Activated naive CD4-positive, alpha-beta T cell treated with anti-CD3 and anti-CD28 coated beads, Interleukin-2, amount 50 U/mL, for 72 hours (primary cell): ENCODE results near the gene F3. TPM values are rescaled to one million over a fixed set of nuclear protein-coding genes. Genes with fewer than 3 reads are reported as not detected.
"Not testable (repeated sequence)": the region's sequence is repeated elsewhere in the genome, so short reads cannot be mapped to it uniquely, and the experiment has no call there.

Source experiments
- ATAC-seq, 2 donors: fragments of 150-1000 bp; cut with Tn5 transposase; 2 replicates each; pipeline ENCODE4 v1.10.0; 2021; ENCODE audit warnings: mild to moderate bottlenecking in 2 of 2, moderate library complexity in 2 of 2
- DNase-seq, 2 donors: peaks; one replicate each; pipeline ENCODE4 v3.0.0; 2021 to 2022; ENCODE audit warnings: low spot score in 2 of 2
- H3K27ac Mint-ChIP-seq, 2 donors: one replicate each; pipeline ENCODE4 v1.8.0; 2022; ENCODE audit warnings: mild to moderate bottlenecking in 2 of 2, mixed read lengths in 2 of 2
- H3K36me3 Mint-ChIP-seq, 2 donors: one replicate each; pipeline ENCODE4 v1.8.0; 2022; ENCODE audit warnings: mixed read lengths in 2 of 2
- H3K9me3 Mint-ChIP-seq, 2 donors: one replicate each; pipeline ENCODE4 v1.8.0; 2022; ENCODE audit warnings: mixed read lengths in 2 of 2
- total RNA-seq, 2 donors: library from RNA; stranded (reverse); gene quantifications; one replicate each; pipeline ENCODE4 v1.2.3, GENCODE V29; 2022

F3 gene
- under 1 TPM in 1 of 2 donors, not detected in 1; 0.18 TPM for total RNA-seq

- Mint-ChIP-seq H3K27ac (no peak within 1 kb of the TSS), H3K36me3 (peaks cover 0 to 6% of the 10 kb centered on the region in 2 donors), H3K9me3 (no peaks in the 10 kb centered on the region)
- ATAC-seq (peak; percentile 98), DNase-seq (peak; percentile 75 to 76)
These were observed at the start of gene F3 for GRCh38 chr1:94541246-94542087. TSS of gene F3 (minus strand) at chr1:94541759. CDS start at chr1:94541636, 123 bp downstream.

- DNase-seq (no peak), ATAC-seq (no peak)
- H3K9me3 Mint-ChIP-seq = no peaks in the 10 kb centered on the region
- H3K27ac Mint-ChIP-seq = no peak overlapping the region
- no peaks in the 10 kb centered on the region for H3K36me3 Mint-ChIP-seq
These were observed 48.9 kb upstream of the F3 start for GRCh38 chr1:94590203-94591137.

GRCh38 chr1:94589728-94590127 lies 48.2 kb upstream of the F3 start:
- no peaks in the 10 kb centered on the region for H3K9me3 Mint-ChIP-seq
- DNase-seq = no peak
- ATAC-seq = no peak
- no peak overlapping the region for H3K27ac Mint-ChIP-seq
- no peaks in the 10 kb centered on the region for H3K36me3 Mint-ChIP-seq

- ATAC-seq = no peak
These were observed 41.0 kb upstream of the F3 start for GRCh38 chr1:94582565-94582964.

GRCh38 chr1:94580367-94581115 lies 39.0 kb upstream of the F3 start:
- DNase-seq (no peak), ATAC-seq (no peak)
- Mint-ChIP-seq H3K9me3 (peaks cover 9 to 23% of the 10 kb centered on the region in 2 donors), H3K36me3 (peaks cover 5 to 22% of the 10 kb centered on the region in 2 donors), H3K27ac (no peak overlapping the region)

More at GRCh38 chr1:94582565-94582964, 41.0 kb upstream of the F3 start:
- H3K36me3 Mint-ChIP-seq = peaks cover 0 to 10% of the 10 kb centered on the region in 2 donors
- H3K27ac Mint-ChIP-seq = no peak overlapping the region
- DNase-seq = no peak
- H3K9me3 Mint-ChIP-seq = peaks cover 5 to 13% of the 10 kb centered on the region in 2 donors

- ATAC-seq (no peak), DNase-seq (no peak)
- peaks cover 5 to 22% of the 10 kb centered on the region in 2 donors for H3K36me3 Mint-ChIP-seq
- peaks cover 9 to 23% of the 10 kb centered on the region in 2 donors for H3K9me3 Mint-ChIP-seq
- no peak overlapping the region for H3K27ac Mint-ChIP-seq
These were observed 38.3 kb upstream of the F3 start for GRCh38 chr1:94579876-94580294.

GRCh38 chr1:94578856-94579255 lies 37.3 kb upstream of the F3 start:
- peaks cover 9 to 23% of the 10 kb centered on the region in 2 donors for H3K9me3 Mint-ChIP-seq
- no peak for ATAC-seq
- DNase-seq = no peak
- H3K27ac Mint-ChIP-seq = no peak overlapping the region
- peaks cover 5 to 22% of the 10 kb centered on the region in 2 donors for H3K36me3 Mint-ChIP-seq

GRCh38 chr1:94573917-94574316 lies 32.4 kb upstream of the F3 start:
- H3K27ac Mint-ChIP-seq, DNase-seq, ATAC-seq: not testable (repeated sequence)
- peaks cover 13 to 39% of the 10 kb centered on the region in 2 donors for H3K9me3 Mint-ChIP-seq
- peaks cover 9 to 31% of the 10 kb centered on the region in 2 donors for H3K36me3 Mint-ChIP-seq

- no peak for ATAC-seq
- DNase-seq = no peak
- peaks cover 8 to 33% of the 10 kb centered on the region in 2 donors for H3K9me3 Mint-ChIP-seq
- no peak overlapping the region for H3K27ac Mint-ChIP-seq
- H3K36me3 Mint-ChIP-seq = peaks cover 9 to 23% of the 10 kb centered on the region in 2 donors
These were observed 31.2 kb upstream of the F3 start for GRCh38 chr1:94572780-94573179.

GRCh38 chr1:94570965-94571364 lies 29.4 kb upstream of the F3 start:
- DNase-seq, H3K36me3 Mint-ChIP-seq, ATAC-seq, H3K27ac Mint-ChIP-seq: not testable (repeated sequence)
- peaks cover 4 to 21% of the 10 kb centered on the region in 2 donors for H3K9me3 Mint-ChIP-seq

- not testable (repeated sequence) for H3K27ac Mint-ChIP-seq, DNase-seq, H3K36me3 Mint-ChIP-seq, ATAC-seq
- peaks cover 4 to 21% of the 10 kb centered on the region in 2 donors for H3K9me3 Mint-ChIP-seq
These were observed 27.2 kb upstream of the F3 start for GRCh38 chr1:94568806-94569205.

- ATAC-seq, H3K36me3 Mint-ChIP-seq, DNase-seq, H3K27ac Mint-ChIP-seq: not testable (repeated sequence)
- peaks cover 4 to 18% of the 10 kb centered on the region in 2 donors for H3K9me3 Mint-ChIP-seq
These were observed 26.5 kb upstream of the F3 start for GRCh38 chr1:94567975-94568607.

- not testable (repeated sequence) for ATAC-seq, H3K36me3 Mint-ChIP-seq, H3K9me3 Mint-ChIP-seq, DNase-seq
- peak overlapping the region in 1 of 2 donors; percentile 61 for H3K27ac Mint-ChIP-seq
These were observed 24.9 kb upstream of the F3 start for GRCh38 chr1:94566436-94566835.

- ATAC-seq = no peak
- H3K27ac Mint-ChIP-seq = no peak overlapping the region
- H3K9me3 Mint-ChIP-seq = peaks cover 4% of the 10 kb centered on the region in 2 donors
- H3K36me3 Mint-ChIP-seq = no peaks in the 10 kb centered on the region
- DNase-seq = no peak
These were observed 24.3 kb upstream of the F3 start for GRCh38 chr1:94565901-94566300.

- Mint-ChIP-seq H3K9me3 (no peaks in the 10 kb centered on the region), H3K27ac (no peak overlapping the region), H3K36me3 (peaks cover 0 to 4% of the 10 kb centered on the region in 2 donors)
- no peak for ATAC-seq
- no peak for DNase-seq
These were observed 21.1 kb upstream of the F3 start for GRCh38 chr1:94562519-94563260.
